K562 (cell line): ENCODE results near the gene HSD17B8. TPM values are rescaled to one million over a fixed set of nuclear protein-coding genes. Genes with fewer than 3 reads are reported as not detected.

Source experiments
- ATF1 ChIP-seq, 2 experiments: fragments of 450-650 bp in 1 of 2; IDR thresholded peaks; 2 replicates each; pipeline ENCODE4 v1.6.1; 2016; ENCODE audit warnings: missing compliant biosample characterization in 1 of 2, missing genetic modification characterization in 1 of 2
- ATF7 ChIP-seq: fragments of 450-650 bp; IDR thresholded peaks from 2 replicates; pipeline ENCODE4 v1.7.1; 2014; ENCODE audit warnings: mild to moderate bottlenecking, moderate library complexity
- GTF2A2 ChIP-seq: IDR thresholded peaks from 2 replicates; pipeline ENCODE4 v1.6.1; 2016; ENCODE audit warnings: mild to moderate bottlenecking, missing genetic modification characterization, missing compliant biosample characterization
- ILF3 ChIP-seq: fragments of 450-650 bp; IDR thresholded peaks from 2 replicates; pipeline ENCODE4 v1.6.1; 2018; ENCODE audit warnings: antibody characterized with exemption, mild to moderate bottlenecking, moderate library complexity, borderline replicate concordance
- PHTF2 ChIP-seq: fragments of 250-450 bp; sonication (Bioruptor Pico); IDR thresholded peaks from 2 replicates; pipeline ENCODE4 v1.5.0; 2021; ENCODE audit warnings: mild to moderate bottlenecking
- SIN3B ChIP-seq: fragments of 450-650 bp; IDR thresholded peaks from 2 replicates; pipeline ENCODE4 v1.6.1; 2017; ENCODE audit warnings: low read depth, mild to moderate bottlenecking, moderate library complexity
- SMAD4 ChIP-seq: fragments of 250-450 bp; sonication (Bioruptor Pico); conservative IDR thresholded peaks from 2 replicates; pipeline ENCODE4 v1.8.0; 2021; ENCODE audit warnings: inconsistent platforms, mild to moderate bottlenecking, moderate library complexity
- SRF ChIP-seq, 2 experiments: fragments of 250-450, 450-650 bp in 1 of 2; sonication (Bioruptor Pico) in 1 of 2; sonication (generic) in 1 of 2; formaldehyde crosslinking; IDR thresholded peaks; 2 replicates each; pipeline versions ENCODE4 v1.5.0 to v1.5.1; 2020 to 2022; ENCODE audit warnings: mild to moderate bottlenecking in 1 of 2, missing genetic modification reagents in 1 of 2
- SUPT5H ChIP-seq: fragments of 450-650 bp; IDR thresholded peaks from 2 replicates; pipeline ENCODE4 v1.6.1; 2016
- TCF3 ChIP-seq: sonication (generic); formaldehyde crosslinking; IDR thresholded peaks from 2 replicates; pipeline ENCODE4 v1.4.0; 2020; ENCODE audit warnings: mild to moderate bottlenecking, missing genetic modification reagents
- TCF7L2 ChIP-seq: fragments of 150-350 bp; IDR thresholded peaks from 2 replicates; pipeline ENCODE4 v1.6.1; 2016; ENCODE audit warnings: low read depth, mild to moderate bottlenecking, low read length, moderate library complexity
- XRCC5 ChIP-seq: fragments of 200-400 bp; formaldehyde crosslinking; IDR thresholded peaks from 2 replicates; pipeline ENCODE4 v1.6.1; 2017; ENCODE audit warnings: low read depth, mild to moderate bottlenecking, low read length
- ZBED1 ChIP-seq: IDR thresholded peaks from 2 replicates; pipeline ENCODE4 v1.6.1; 2014
- ZFP36 ChIP-seq: fragments of 150-350 bp; IDR thresholded peaks from 2 replicates; pipeline ENCODE4 v1.6.1; 2018; ENCODE audit warnings: low read length, low read depth; ENCODE audit not compliant: partially characterized antibody
- ZNF311 ChIP-seq: fragments of 250-450 bp; sonication (Bioruptor Pico); IDR thresholded peaks from 2 replicates; pipeline ENCODE4 v1.4.0; 2020; ENCODE audit warnings: mild to moderate bottlenecking, moderate library complexity
- ZNF408 ChIP-seq: fragments of 250-450 bp; sonication (Bioruptor Pico); IDR thresholded peaks from 2 replicates; pipeline ENCODE4 v1.4.0; 2020; ENCODE audit warnings: low read depth, mild to moderate bottlenecking, moderate library complexity
- ZNF76 ChIP-seq: fragments of 250-450 bp; sonication (Bioruptor Pico); IDR thresholded peaks from 2 replicates; pipeline ENCODE4 v1.4.0; 2020; ENCODE audit warnings: mild to moderate bottlenecking, moderate library complexity, borderline replicate concordance
- polyA plus RNA-seq, 8 experiments: library from polyadenylated mRNA; depleted of rRNA in 4 of 8; stranded (reverse) in 5 of 8; unstranded in 3 of 8; fragments of >200 nt; fragmentation: Nextera tagmentation in 2 of 8; fragmentation: Illumina TruSeq in 1 of 8; extraction: Ambion mirVana in 2 of 8; extraction: Trizol in 1 of 8; gene quantifications; 2 replicates each; pipeline versions ENCODE4 v1.2.1 to v1.2.3, GENCODE V29; 2011 to 2014; ENCODE audit warnings: inconsistent platforms in 1 of 8, missing spikeins in 1 of 8
- total RNA-seq, 7 experiments: library from RNA; depleted of rRNA in 6 of 7; stranded (reverse); fragments of >200 nt in 6 of 7; fragmentation: Illumina TruSeq in 2 of 7; extraction: Trizol in 2 of 7; gene quantifications; 2 replicates each; pipeline versions ENCODE4 v1.2.1 to v1.2.3, GENCODE V29; 2011 to 2021; ENCODE audit warnings: low replicate concordance in 1 of 7
- TF ChIP-seq, protein P1 (sequence below): fragments of 450-650 bp; formaldehyde crosslinking; IDR thresholded peaks from 2 replicates; pipeline ENCODE4 v1.4.0; 2020; ENCODE audit warnings: mild to moderate bottlenecking, moderate library complexity
- TF ChIP-seq, protein P2 (sequence below): fragments of 250-450 bp; sonication (Bioruptor Pico); IDR thresholded peaks from 2 replicates; pipeline ENCODE4 v1.5.0; 2022; ENCODE audit warnings: mild to moderate bottlenecking
- TF ChIP-seq, protein P3 (sequence below): fragments of 250-450 bp; sonication (Bioruptor Pico); IDR thresholded peaks from 2 replicates; pipeline ENCODE4 v1.8.0; 2022; ENCODE audit warnings: inconsistent platforms
- TF ChIP-seq, protein P4 (sequence below): IDR thresholded peaks from 3 replicates; pipeline ENCODE4 v1.6.1; 2011; ENCODE audit warnings: borderline replicate concordance, mild to moderate bottlenecking; ENCODE audit not compliant: insufficient read length, insufficient read depth

HSD17B8 gene
- total and polyA plus RNA-seq, 9 of the 15 experiments (the other 6 are each of a cell fraction or from before 2014, with no cell fraction given): 3.7 to 35.2 (median 14.2) TPM

DNA sequence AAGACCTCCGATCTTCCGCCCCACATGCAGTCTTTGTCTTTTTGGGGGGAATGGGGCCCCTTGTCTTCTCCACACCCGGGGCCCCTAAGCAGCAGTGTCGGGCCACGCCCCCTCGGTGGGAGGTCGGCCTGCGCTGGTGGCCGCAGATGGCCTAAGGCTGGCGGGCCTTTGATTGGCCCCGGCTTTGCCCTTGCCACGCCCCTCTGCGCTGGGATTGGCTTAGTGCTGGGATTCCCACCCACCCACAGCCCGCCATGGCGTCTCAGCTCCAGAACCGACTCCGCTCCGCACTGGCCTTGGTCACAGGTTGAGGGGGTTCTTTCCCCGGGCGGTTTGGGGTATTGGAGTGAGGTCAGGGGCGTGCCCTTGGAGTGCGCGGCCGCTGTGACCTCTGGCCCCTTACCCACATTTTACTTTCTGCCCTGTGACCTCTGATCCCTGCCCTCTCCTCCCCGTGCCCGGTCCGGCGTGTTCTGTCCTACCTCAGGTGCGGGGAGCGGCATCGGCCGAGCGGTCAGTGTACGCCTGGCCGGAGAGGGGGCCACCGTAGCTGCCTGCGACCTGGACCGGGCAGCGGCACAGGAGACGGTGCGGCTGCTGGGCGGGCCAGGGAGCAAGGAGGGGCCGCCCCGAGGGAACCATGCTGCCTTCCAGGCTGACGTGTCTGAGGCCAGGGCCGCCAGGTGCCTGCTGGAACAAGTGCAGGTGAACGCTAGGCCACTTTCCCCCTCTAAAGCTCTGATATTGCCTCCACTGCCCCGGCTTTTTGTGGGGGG lies at the start of gene HSD17B8 (continued):
- TF ChIP-seq ZFP36 (no peak), ATF1 (CRISPR knock-in tag; IDR thresholded peaks at IDR 0.05) (no peak), ATF1 (tag; IDR thresholded peaks at IDR 0.05) (peak; percentile 61), SUPT5H (peak; percentile 85), ATF7 (0 out of 2 replicates have a peak, but pooled peaks have one; percentile 22), ZNF76 (no peak; the same call in 1 of the 2 replicates), ZNF311 (CRISPR knock-in tag) (no peak), GTF2A2 (no peak), SMAD4 (CRISPR knock-in tag) (no peak), ILF3 (peak; percentile 42; the same call in 1 of the 2 replicates), ZBED1 (no peak; the same call in 1 of the 2 replicates), TCF3 (CRISPR knock-in tag) (no peak), SIN3B (peak; percentile 58), ZNF408 (no peak), TCF7L2 (no peak), XRCC5 (0 out of 2 replicates have a peak, but pooled peaks have one; percentile 43), PHTF2 (no peak), SRF (CRISPR knock-in tag; IDR thresholded peaks at IDR 0.05) (no peak; a peak in 2 of 4 replicates)
- TF ChIP-seq, protein P1, sequence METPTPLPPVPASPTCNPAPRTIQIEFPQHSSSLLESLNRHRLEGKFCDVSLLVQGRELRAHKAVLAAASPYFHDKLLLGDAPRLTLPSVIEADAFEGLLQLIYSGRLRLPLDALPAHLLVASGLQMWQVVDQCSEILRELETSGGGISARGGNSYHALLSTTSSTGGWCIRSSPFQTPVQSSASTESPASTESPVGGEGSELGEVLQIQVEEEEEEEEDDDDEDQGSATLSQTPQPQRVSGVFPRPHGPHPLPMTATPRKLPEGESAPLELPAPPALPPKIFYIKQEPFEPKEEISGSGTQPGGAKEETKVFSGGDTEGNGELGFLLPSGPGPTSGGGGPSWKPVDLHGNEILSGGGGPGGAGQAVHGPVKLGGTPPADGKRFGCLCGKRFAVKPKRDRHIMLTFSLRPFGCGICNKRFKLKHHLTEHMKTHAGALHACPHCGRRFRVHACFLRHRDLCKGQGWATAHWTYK (CRISPR knock-in tag): peak; percentile 74; the same call in 1 of the 2 replicates
- TF ChIP-seq, protein P2, sequence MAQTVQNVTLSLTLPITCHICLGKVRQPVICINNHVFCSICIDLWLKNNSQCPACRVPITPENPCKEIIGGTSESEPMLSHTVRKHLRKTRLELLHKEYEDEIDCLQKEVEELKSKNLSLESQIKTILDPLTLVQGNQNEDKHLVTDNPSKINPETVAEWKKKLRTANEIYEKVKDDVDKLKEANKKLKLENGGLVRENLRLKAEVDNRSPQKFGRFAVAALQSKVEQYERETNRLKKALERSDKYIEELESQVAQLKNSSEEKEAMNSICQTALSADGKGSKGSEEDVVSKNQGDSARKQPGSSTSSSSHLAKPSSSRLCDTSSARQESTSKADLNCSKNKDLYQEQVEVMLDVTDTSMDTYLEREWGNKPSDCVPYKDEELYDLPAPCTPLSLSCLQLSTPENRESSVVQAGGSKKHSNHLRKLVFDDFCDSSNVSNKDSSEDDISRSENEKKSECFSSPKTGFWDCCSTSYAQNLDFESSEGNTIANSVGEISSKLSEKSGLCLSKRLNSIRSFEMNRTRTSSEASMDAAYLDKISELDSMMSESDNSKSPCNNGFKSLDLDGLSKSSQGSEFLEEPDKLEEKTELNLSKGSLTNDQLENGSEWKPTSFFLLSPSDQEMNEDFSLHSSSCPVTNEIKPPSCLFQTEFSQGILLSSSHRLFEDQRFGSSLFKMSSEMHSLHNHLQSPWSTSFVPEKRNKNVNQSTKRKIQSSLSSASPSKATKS (CRISPR knock-in tag): no peak
- TF ChIP-seq, protein P3, sequence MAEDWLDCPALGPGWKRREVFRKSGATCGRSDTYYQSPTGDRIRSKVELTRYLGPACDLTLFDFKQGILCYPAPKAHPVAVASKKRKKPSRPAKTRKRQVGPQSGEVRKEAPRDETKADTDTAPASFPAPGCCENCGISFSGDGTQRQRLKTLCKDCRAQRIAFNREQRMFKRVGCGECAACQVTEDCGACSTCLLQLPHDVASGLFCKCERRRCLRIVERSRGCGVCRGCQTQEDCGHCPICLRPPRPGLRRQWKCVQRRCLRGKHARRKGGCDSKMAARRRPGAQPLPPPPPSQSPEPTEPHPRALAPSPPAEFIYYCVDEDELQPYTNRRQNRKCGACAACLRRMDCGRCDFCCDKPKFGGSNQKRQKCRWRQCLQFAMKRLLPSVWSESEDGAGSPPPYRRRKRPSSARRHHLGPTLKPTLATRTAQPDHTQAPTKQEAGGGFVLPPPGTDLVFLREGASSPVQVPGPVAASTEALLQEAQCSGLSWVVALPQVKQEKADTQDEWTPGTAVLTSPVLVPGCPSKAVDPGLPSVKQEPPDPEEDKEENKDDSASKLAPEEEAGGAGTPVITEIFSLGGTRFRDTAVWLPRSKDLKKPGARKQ: no peak
- TF ChIP-seq, protein P4, sequence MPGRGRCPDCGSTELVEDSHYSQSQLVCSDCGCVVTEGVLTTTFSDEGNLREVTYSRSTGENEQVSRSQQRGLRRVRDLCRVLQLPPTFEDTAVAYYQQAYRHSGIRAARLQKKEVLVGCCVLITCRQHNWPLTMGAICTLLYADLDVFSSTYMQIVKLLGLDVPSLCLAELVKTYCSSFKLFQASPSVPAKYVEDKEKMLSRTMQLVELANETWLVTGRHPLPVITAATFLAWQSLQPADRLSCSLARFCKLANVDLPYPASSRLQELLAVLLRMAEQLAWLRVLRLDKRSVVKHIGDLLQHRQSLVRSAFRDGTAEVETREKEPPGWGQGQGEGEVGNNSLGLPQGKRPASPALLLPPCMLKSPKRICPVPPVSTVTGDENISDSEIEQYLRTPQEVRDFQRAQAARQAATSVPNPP: no peak
